HepG2 (cell line): ENCODE results near the gene PRDX6. TPM values are rescaled to one million over a fixed set of nuclear protein-coding genes. Genes with fewer than 3 reads are reported as not detected.

Experiments used
- ATAC-seq: fragments of 200-7000 bp; cut with Tn5 transposase; 3 replicates; pipeline ENCODE4 v1.9.1; 2020; ENCODE audit warnings: mild to moderate bottlenecking, moderate library complexity
- BruUV-seq: library from RNA; stranded (reverse); fragments of 400-500 nt; replicated peaks from 2 replicates; lab custom pipeline; 2021; lab: Mats Ljungman, UMichigan
- CTCF ChIA-PET: fragments of 300-600 bp; formaldehyde crosslinking; extraction: SDS; loops from one replicate; lab custom pipeline; 2021; ENCODE audit warnings: low total read pairs, inconsistent platforms, low intra/inter-chr PET ratio; lab: Yijun Ruan, JAX
- POLR2A ChIA-PET: fragments of 350-600 bp; sonication (Branson Sonifier 250); formaldehyde crosslinking; loops from one replicate; lab custom pipeline; 2020; ENCODE audit warnings: antibody characterized with exemption, inconsistent platforms; lab: Yijun Ruan, JAX
- DNase-seq: peaks from one replicate; pipeline ENCODE4 v3.0.0-alpha.2; 2015; ENCODE audit warnings: low spot score
- FAIRE-seq: peaks from 3 replicates; lab custom pipeline; 2011; peaks lifted over from hg19 to GRCh38; lab: Jason Lieb, UNC
- H2AFZ ChIP-seq: one replicate; pipeline ENCODE4 v1.6.1; 2011; ENCODE audit warnings: low read length, inconsistent platforms
- H3K27ac ChIP-seq: fragments of 300-600 bp; 3 replicates; pipeline ENCODE4 v1.8.0; 2011; ENCODE audit warnings: mixed run types, mild to moderate bottlenecking, mixed read lengths, low read length, inconsistent platforms; ENCODE audit not compliant: insufficient read depth; ENCODE audit errors: extremely low read length
- H3K27me3 ChIP-seq, 2 experiments: fragments of 200-600 bp in 1 of 2; 2 replicates in 1 of 2; 3 replicates in 1 of 2; pipeline versions ENCODE4 v1.6.0 to v1.8.0; 2011; ENCODE audit warnings: low read length in 2 of 2, mild to moderate bottlenecking in 2 of 2, moderate library complexity in 2 of 2, inconsistent platforms in 1 of 2; ENCODE audit not compliant: insufficient read depth in 2 of 2, control insufficient read depth in 1 of 2
- H3K36me3 ChIP-seq, 2 experiments: fragments of 200-600 bp in 1 of 2; replicated peaks in 1 of 2; 2 replicates in 1 of 2; 3 replicates in 1 of 2; pipeline versions ENCODE4 v1.5.1 to v1.8.0; 2011; ENCODE audit warnings: low read length in 2 of 2, inconsistent platforms in 1 of 2; ENCODE audit not compliant: insufficient read depth in 2 of 2, control insufficient read depth in 1 of 2
- H3K4me1 ChIP-seq: 2 replicates; pipeline ENCODE4 v1.5.1; 2012; ENCODE audit warnings: low read length, inconsistent platforms; ENCODE audit not compliant: insufficient read depth
- H3K4me2 ChIP-seq: 2 replicates; pipeline ENCODE4 v1.6.0; 2011; ENCODE audit warnings: low read depth, low read length, inconsistent platforms
- H3K4me3 ChIP-seq, 3 experiments: fragments of 200-600 bp in 1 of 3; sonication (generic), shearing (Covaris generic) in 1 of 3; replicated peaks in 1 of 3; 2 replicates each; pipeline ENCODE4 v1.5.1; 2011 to 2016; ENCODE audit warnings: low read length in 3 of 3, inconsistent platforms in 2 of 3, low read depth in 2 of 3, mild to moderate bottlenecking in 2 of 3, control low read depth in 1 of 3, mixed read lengths in 1 of 3; ENCODE audit not compliant: insufficient read depth in 1 of 3
- H3K79me2 ChIP-seq: one replicate; pipeline ENCODE4 v1.6.1; 2011; ENCODE audit warnings: low read length, inconsistent platforms; ENCODE audit not compliant: insufficient read depth
- H3K9ac ChIP-seq: 2 replicates; pipeline ENCODE4 v1.6.0; 2011; ENCODE audit warnings: mild to moderate bottlenecking, low read depth, low read length, inconsistent platforms; ENCODE audit not compliant: insufficient read depth
- H3K9me3 ChIP-seq: 2 replicates; pipeline ENCODE4 v1.5.1; 2012; ENCODE audit warnings: mild to moderate bottlenecking, low read length
- H4K20me1 ChIP-seq: 2 replicates; pipeline ENCODE4 v1.6.0; 2011; ENCODE audit warnings: inconsistent platforms, mild to moderate bottlenecking, low read length, moderate library complexity; ENCODE audit not compliant: insufficient read depth
- MAZ ChIP-seq, 2 experiments: sonication (generic) in 1 of 2; formaldehyde crosslinking in 1 of 2; IDR thresholded peaks; 2 replicates each; pipeline versions ENCODE4 v1.5.0 to v1.6.1; 2012 to 2020; ENCODE audit warnings: low read depth in 2 of 2, mild to moderate bottlenecking in 2 of 2, borderline replicate concordance in 1 of 2, improper control_type of control experiment in 1 of 2, low read length in 1 of 2, missing genetic modification reagents in 1 of 2, moderate library complexity in 1 of 2
- PRMT3 ChIP-seq: sonication (generic); formaldehyde crosslinking; IDR thresholded peaks from 2 replicates; pipeline ENCODE4 v1.8.1; 2022; ENCODE audit warnings: low read depth, mild to moderate bottlenecking, moderate library complexity, missing genetic modification reagents, borderline replicate concordance
- SIN3A ChIP-seq: IDR thresholded peaks from 2 replicates; pipeline ENCODE4 v1.6.1; 2011; ENCODE audit warnings: low read depth, mild to moderate bottlenecking, control low read depth, low read length, borderline replicate concordance
- ZMYM4 ChIP-seq: sonication (generic); formaldehyde crosslinking; IDR thresholded peaks from 2 replicates; pipeline ENCODE4 v1.8.1; 2023; ENCODE audit warnings: mild to moderate bottlenecking, missing genetic modification reagents
- ZNF547 ChIP-seq: sonication (generic); formaldehyde crosslinking; IDR thresholded peaks from 2 replicates; pipeline ENCODE4 v1.5.1; 2020; ENCODE audit warnings: mild to moderate bottlenecking, missing genetic modification reagents
- WGBS: methylation state at CpG from one replicate; pipeline ENCODE4 v1.1.6; 2017; ENCODE audit warnings: low lambda C conversion rate; 5-methylcytosine and 5-hydroxymethylcytosine counted together
- in situ Hi-C: cut with HindIII; loops from 2 replicates; pipeline ENCODE4 v1.10.0; 2017; ENCODE audit warnings: low pct_unique_long_range_greater_than_20kb; ENCODE audit not compliant: extremely low pct_ligation_motif_present
- intact Hi-C: fragments of 100-400 bp; cut with micrococcal nuclease; formaldehyde crosslinking; loops from one replicate; pipeline ENCODE4 v1.10.0; 2022; ENCODE audit not compliant: unreplicated experiment
- polyA plus RNA-seq, 8 experiments: library from polyadenylated mRNA; depleted of rRNA in 3 of 8; stranded (reverse) in 7 of 8; unstranded in 1 of 8; fragments of >200 nt; fragmentation: Illumina TruSeq in 4 of 8; extraction: Trizol in 4 of 8; gene quantifications; 2 replicates each; pipeline versions ENCODE4 v1.2.1 to v1.2.3, GENCODE V29; 2011 to 2016; ENCODE audit warnings: low read depth in 4 of 8, missing spikeins in 1 of 8, mixed read lengths in 1 of 8; ENCODE audit not compliant: insufficient read depth in 1 of 8
- total RNA-seq, 5 experiments: library from RNA; depleted of rRNA; stranded (reverse); fragments of >200 nt; fragmentation: Illumina TruSeq; extraction: Trizol; gene quantifications; 2 replicates each; pipeline ENCODE4 v1.2.3, GENCODE V29; 2016; ENCODE audit warnings: low read depth in 1 of 5
- TF ChIP-seq, protein P1 (sequence below): IDR thresholded peaks from 2 replicates; pipeline ENCODE4 v1.6.1; 2016; ENCODE audit warnings: mild to moderate bottlenecking
- TF ChIP-seq, protein P2 (sequence below): sonication (generic); formaldehyde crosslinking; IDR thresholded peaks from 2 replicates; pipeline ENCODE4 v1.5.0; 2020; ENCODE audit warnings: mild to moderate bottlenecking, missing genetic modification reagents

The PRDX6 gene
- total and polyA plus RNA-seq, 2 of the 13 experiments (the other 11 are each of a cell fraction or from before 2014, with no cell fraction given): 224 to 309 TPM

DNA sequence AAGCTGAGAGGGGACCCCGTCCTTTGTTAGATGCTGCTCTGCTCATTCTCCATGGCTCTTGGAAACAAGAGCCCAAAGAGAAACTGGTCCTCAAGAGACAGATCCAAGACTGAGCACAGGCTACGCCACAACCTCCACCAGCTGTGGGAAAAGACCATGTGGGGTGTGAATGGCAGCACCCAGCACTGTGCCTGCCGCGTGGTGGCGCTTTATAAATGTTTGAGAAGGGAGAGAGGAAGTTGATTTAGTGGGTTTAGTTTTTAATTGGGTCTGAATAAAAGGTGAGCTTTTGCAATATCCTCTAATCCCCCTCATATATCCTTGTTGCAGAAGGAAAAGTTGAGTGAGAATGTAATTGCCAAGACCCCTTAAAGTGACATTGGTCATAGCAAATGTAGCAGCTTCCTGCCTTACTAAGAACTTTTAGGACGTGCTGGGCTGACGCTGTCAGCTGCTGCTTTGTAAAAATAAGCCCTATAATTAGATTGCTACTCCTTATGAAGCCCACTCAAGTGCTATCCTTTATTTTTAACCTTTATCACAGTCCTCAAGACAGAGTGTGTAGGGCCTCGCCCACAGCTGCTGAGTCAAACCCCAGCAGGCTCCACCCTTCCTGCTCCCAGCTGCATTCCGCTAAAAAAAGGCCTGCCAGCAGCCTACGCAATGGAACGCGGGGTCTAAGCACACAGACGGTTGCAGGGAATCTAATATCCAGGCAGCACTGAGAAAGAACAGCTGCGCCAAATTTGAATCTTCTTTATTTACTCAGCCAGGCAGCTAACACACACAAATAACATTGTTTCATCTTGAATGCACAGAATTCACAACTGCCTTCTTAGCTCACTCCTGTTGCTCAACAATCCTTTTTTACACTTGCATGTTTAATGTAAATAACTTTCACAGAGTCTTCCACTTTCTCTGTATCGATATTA is 47.4 kb upstream of the PRDX6 start (continued):
- TF ChIP-seq SIN3A: 0 out of 2 replicates have a peak, but pooled peaks have one; percentile 28

DNA sequence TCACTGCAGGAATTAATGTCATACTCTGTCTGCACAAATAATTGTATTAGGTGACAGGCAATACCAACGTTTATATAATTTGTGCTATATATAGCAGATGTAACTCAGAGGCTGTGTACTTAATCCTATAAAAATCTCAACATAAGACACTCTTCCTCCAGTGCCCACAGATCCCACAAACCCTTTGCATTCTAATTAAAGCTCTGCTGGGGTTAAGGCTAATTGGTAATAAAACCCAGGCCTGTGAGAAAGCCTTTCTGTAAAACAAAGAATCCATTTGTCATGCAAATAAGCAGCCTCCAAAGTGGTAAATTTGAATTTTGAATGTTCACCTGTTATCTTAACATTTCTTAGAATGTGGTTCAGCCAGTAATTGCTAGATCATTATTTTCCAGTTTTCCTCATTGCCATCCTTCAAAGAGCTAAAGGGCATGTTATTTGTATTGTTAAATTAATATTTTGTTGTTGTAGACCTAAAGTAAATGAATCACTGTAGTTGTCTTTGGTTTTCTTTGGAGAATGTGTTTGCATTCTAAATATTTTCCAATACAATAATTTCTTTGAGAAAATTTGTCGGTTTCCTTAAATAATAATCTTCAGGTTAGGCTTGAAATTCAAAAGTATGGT is 46.3 kb upstream of the PRDX6 start:
- CTCF ChIA-PET: interaction anchor here (1.1 to 3.7 kb wide), 2 partner anchors 43 to 75 kb away, joined by 4 to 36 read pairs; no protein-coding TSS in a partner anchor
- FAIRE-seq (no peak), ATAC-seq (no peak), DNase-seq (no peak)
- POLR2A ChIA-PET: interaction anchor here (1.0 to 1.7 kb wide), 3 partner anchors 43 to 438 kb away, joined by 3 to 10 read pairs (median 3); partner anchors contain the start of genes PRDX6 and ZBTB37
- Histone ChIP-seq H3K27ac (no peak overlapping the region), H3K27me3 (no peaks in the 10 kb centered on the region), H4K20me1 (no peaks in the 10 kb centered on the region), H3K4me2 (0 out of 2 replicates have a peak overlapping the region, but pooled peaks have one; percentile 65), H3K79me2 (no peaks in the 10 kb centered on the region), H3K36me3 (no peaks in the 10 kb centered on the region), H3K9me3 (no peaks in the 10 kb centered on the region), H3K4me1 (peaks cover 17% of the 10 kb centered on the region; the same call in 1 of the 2 replicates), H2AFZ (no peak overlapping the region), H3K4me3 (no peak overlapping the region), H3K9ac (no peak overlapping the region)
- BruUV-seq: no TSS peak
- WGBS: 17% methylated on average over 2 of the region's 2 CpGs
- in situ Hi-C loops (loop anchor here (5.0 kb wide), 1 partner anchor 77 kb away; no protein-coding TSS in a partner anchor), intact Hi-C loops (loop anchor here (1.0 to 2.0 kb wide), 3 partner anchors 47 to 394 kb away; partner anchors contain the start of genes CENPL, DARS2 and PRDX6)
- no peak for TF ChIP-seq ZNF547 (CRISPR knock-in tag)
- TF ChIP-seq, protein P1, sequence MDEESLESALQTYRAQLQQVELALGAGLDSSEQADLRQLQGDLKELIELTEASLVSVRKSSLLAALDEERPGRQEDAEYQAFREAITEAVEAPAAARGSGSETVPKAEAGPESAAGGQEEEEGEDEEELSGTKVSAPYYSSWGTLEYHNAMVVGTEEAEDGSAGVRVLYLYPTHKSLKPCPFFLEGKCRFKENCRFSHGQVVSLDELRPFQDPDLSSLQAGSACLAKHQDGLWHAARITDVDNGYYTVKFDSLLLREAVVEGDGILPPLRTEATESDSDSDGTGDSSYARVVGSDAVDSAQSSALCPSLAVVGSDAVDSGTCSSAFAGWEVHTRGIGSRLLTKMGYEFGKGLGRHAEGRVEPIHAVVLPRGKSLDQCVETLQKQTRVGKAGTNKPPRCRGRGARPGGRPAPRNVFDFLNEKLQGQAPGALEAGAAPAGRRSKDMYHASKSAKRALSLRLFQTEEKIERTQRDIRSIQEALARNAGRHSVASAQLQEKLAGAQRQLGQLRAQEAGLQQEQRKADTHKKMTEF (CRISPR knock-in tag): no peak
- TF ChIP-seq, protein P2, sequence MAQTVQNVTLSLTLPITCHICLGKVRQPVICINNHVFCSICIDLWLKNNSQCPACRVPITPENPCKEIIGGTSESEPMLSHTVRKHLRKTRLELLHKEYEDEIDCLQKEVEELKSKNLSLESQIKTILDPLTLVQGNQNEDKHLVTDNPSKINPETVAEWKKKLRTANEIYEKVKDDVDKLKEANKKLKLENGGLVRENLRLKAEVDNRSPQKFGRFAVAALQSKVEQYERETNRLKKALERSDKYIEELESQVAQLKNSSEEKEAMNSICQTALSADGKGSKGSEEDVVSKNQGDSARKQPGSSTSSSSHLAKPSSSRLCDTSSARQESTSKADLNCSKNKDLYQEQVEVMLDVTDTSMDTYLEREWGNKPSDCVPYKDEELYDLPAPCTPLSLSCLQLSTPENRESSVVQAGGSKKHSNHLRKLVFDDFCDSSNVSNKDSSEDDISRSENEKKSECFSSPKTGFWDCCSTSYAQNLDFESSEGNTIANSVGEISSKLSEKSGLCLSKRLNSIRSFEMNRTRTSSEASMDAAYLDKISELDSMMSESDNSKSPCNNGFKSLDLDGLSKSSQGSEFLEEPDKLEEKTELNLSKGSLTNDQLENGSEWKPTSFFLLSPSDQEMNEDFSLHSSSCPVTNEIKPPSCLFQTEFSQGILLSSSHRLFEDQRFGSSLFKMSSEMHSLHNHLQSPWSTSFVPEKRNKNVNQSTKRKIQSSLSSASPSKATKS (CRISPR knock-in tag): no peak
- no peak for TF ChIP-seq PRMT3 (CRISPR knock-in tag)
- TF ChIP-seq MAZ (IDR thresholded peaks at IDR 0.05; ENCODE audit: borderline replicate concordance, low read depth, low read length): no peak
- TF ChIP-seq MAZ (CRISPR knock-in tag; IDR thresholded peaks at IDR 0.05; ENCODE audit: low read depth): no peak
- no peak for TF ChIP-seq ZMYM4 (CRISPR knock-in tag)
